Measurements from ENCODE around the gene AFMID. TPM values are rescaled to one million over a fixed set of nuclear protein-coding genes. Genes with fewer than 3 reads are reported as not detected.

AFMID gene
- total RNA-seq, 2 donors from 2014 or later = 18.8 to 44.0 TPM

- H3K9me3 ChIP-seq = no peaks in the 10 kb centered on the region
Measured at GRCh38 chr17:78237401-78238012, 50.3 kb downstream of the AFMID start.

GRCh38 chr17:78238823-78239488, 51.8 kb downstream of the AFMID start:
- TF ChIP-seq CTCF (IDR thresholded peaks at IDR 0.05) = no peak
- DNase-seq (ENCODE audit: low spot score) (no peak), ATAC-seq (ENCODE audit: insufficient number of reproducible peaks, low FRiP score, low read depth) (no peak)
- no peak overlapping the region for H3K4me3 ChIP-seq
- no peaks in the 10 kb centered on the region for H3K9me3 ChIP-seq
- no peaks in the 10 kb centered on the region for H3K27me3 ChIP-seq (replicated peaks; ENCODE audit: insufficient read depth)
- no peak overlapping the region for H3K27ac ChIP-seq
- H3K36me3 ChIP-seq = no peaks in the 10 kb centered on the region
- no peaks in the 10 kb centered on the region for H3K4me1 ChIP-seq (ENCODE audit: control insufficient read depth in 1 of 2, low read depth in 2 of 2)

More at GRCh38 chr17:78237401-78238012, 50.3 kb downstream of the AFMID start:
- Histone ChIP-seq H3K4me1 (ENCODE audit: control insufficient read depth in 1 of 2, low read depth in 2 of 2) (no peaks in the 10 kb centered on the region), H3K36me3 (no peaks in the 10 kb centered on the region), H3K27me3 (replicated peaks; ENCODE audit: insufficient read depth) (no peaks in the 10 kb centered on the region), H3K27ac (no peak overlapping the region), H3K4me3 (no peak overlapping the region)
- DNase-seq (ENCODE audit: low spot score) (no peak), ATAC-seq (ENCODE audit: insufficient number of reproducible peaks, low FRiP score, low read depth) (no peak)
- TF ChIP-seq CTCF (IDR thresholded peaks at IDR 0.05) = no peak

- no peak for TF ChIP-seq CTCF (IDR thresholded peaks at IDR 0.05)
Measured at GRCh38 chr17:78239489-78239931, 52.3 kb downstream of the AFMID start.

GRCh38 chr17:78240012-78240655, 53.0 kb downstream of the AFMID start:
- no peaks in the 10 kb centered on the region for H3K36me3 ChIP-seq
- H3K27ac ChIP-seq = no peak overlapping the region
- no peaks in the 10 kb centered on the region for H3K4me1 ChIP-seq (ENCODE audit: control insufficient read depth in 1 of 2, low read depth in 2 of 2)
- H3K9me3 ChIP-seq = no peaks in the 10 kb centered on the region
- H3K4me3 ChIP-seq = no peak overlapping the region
- H3K27me3 ChIP-seq (replicated peaks; ENCODE audit: insufficient read depth) = no peaks in the 10 kb centered on the region
- ATAC-seq (ENCODE audit: insufficient number of reproducible peaks, low FRiP score, low read depth) = no peak
- TF ChIP-seq CTCF (IDR thresholded peaks at IDR 0.05) = no peak
- no peak for DNase-seq (ENCODE audit: low spot score)

More at GRCh38 chr17:78239489-78239931, 52.3 kb downstream of the AFMID start:
- DNase-seq (ENCODE audit: low spot score) (no peak), ATAC-seq (ENCODE audit: insufficient number of reproducible peaks, low FRiP score, low read depth) (no peak)
- Histone ChIP-seq H3K36me3 (no peaks in the 10 kb centered on the region), H3K9me3 (no peaks in the 10 kb centered on the region), H3K27ac (no peak overlapping the region), H3K4me3 (no peak overlapping the region), H3K4me1 (ENCODE audit: control insufficient read depth in 1 of 2, low read depth in 2 of 2) (no peaks in the 10 kb centered on the region), H3K27me3 (replicated peaks; ENCODE audit: insufficient read depth) (no peaks in the 10 kb centered on the region)

GRCh38 chr17:78240839-78241238, 53.7 kb downstream of the AFMID start:
- H3K27me3 ChIP-seq (replicated peaks; ENCODE audit: insufficient read depth) = no peaks in the 10 kb centered on the region
- no peak for TF ChIP-seq CTCF (IDR thresholded peaks at IDR 0.05)
- ATAC-seq (ENCODE audit: insufficient number of reproducible peaks, low FRiP score, low read depth) = no peak
- no peaks in the 10 kb centered on the region for H3K36me3 ChIP-seq
- no peak overlapping the region for H3K4me3 ChIP-seq
- DNase-seq (ENCODE audit: low spot score) = no peak
- H3K27ac ChIP-seq = no peak overlapping the region
- H3K4me1 ChIP-seq (ENCODE audit: control insufficient read depth in 1 of 2, low read depth in 2 of 2) = no peaks in the 10 kb centered on the region
- no peaks in the 10 kb centered on the region for H3K9me3 ChIP-seq
